ENCODE measurements around the gene BEST1. TPM values are rescaled to one million over a fixed set of nuclear protein-coding genes. Genes with fewer than 3 reads are reported as not detected.

The BEST1 gene
- total and polyA plus RNA-seq, 2 of the 13 experiments (the other 11 are each of a cell fraction or from before 2014, with no cell fraction given): 0.09 to 0.65 TPM

DNA sequence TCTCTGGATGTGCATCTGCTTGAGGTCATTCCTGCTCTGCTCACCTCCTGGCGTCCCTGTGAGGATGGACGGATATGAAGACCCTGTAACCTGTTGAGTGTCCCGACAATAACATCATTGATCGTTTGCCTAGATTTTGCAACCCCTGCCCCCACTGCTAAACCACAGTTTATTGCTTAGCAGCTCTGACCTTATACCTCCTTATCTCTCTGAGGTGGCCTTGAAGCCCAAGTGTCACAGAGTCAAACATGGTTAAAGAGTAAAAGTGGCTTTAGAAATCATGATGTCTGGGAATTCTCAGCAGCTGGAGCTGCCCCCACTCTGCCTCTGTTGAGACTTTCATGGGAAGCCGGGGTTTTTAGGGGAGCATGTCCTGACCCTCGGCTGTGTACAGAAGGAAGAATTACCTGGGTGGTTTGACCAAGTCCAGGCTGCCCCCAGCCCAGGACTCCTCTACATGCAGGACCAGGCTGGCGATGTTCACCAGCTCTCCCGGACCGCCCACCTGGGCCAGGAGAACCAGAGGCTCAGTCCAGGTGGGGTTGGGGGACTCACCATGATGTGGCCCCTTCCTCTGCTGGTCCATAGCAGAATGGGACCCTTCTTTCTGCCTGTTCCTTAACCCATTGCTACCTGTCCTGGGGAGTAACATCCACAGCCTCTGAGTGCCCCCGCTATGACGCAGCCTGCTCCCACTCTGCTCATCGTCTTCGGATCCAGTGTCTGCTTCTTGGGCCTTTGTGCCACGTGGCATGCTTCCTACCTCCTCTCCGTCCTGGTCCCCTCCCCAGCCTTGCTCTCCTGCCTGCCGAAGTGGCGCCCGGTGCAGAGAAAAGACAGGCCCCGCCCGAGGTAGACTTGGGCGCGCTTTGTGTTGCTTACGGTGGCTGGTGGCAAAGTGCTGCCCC lies 50.6 kb downstream of the BEST1 start (continued):
- TF ChIP-seq, protein P1, sequence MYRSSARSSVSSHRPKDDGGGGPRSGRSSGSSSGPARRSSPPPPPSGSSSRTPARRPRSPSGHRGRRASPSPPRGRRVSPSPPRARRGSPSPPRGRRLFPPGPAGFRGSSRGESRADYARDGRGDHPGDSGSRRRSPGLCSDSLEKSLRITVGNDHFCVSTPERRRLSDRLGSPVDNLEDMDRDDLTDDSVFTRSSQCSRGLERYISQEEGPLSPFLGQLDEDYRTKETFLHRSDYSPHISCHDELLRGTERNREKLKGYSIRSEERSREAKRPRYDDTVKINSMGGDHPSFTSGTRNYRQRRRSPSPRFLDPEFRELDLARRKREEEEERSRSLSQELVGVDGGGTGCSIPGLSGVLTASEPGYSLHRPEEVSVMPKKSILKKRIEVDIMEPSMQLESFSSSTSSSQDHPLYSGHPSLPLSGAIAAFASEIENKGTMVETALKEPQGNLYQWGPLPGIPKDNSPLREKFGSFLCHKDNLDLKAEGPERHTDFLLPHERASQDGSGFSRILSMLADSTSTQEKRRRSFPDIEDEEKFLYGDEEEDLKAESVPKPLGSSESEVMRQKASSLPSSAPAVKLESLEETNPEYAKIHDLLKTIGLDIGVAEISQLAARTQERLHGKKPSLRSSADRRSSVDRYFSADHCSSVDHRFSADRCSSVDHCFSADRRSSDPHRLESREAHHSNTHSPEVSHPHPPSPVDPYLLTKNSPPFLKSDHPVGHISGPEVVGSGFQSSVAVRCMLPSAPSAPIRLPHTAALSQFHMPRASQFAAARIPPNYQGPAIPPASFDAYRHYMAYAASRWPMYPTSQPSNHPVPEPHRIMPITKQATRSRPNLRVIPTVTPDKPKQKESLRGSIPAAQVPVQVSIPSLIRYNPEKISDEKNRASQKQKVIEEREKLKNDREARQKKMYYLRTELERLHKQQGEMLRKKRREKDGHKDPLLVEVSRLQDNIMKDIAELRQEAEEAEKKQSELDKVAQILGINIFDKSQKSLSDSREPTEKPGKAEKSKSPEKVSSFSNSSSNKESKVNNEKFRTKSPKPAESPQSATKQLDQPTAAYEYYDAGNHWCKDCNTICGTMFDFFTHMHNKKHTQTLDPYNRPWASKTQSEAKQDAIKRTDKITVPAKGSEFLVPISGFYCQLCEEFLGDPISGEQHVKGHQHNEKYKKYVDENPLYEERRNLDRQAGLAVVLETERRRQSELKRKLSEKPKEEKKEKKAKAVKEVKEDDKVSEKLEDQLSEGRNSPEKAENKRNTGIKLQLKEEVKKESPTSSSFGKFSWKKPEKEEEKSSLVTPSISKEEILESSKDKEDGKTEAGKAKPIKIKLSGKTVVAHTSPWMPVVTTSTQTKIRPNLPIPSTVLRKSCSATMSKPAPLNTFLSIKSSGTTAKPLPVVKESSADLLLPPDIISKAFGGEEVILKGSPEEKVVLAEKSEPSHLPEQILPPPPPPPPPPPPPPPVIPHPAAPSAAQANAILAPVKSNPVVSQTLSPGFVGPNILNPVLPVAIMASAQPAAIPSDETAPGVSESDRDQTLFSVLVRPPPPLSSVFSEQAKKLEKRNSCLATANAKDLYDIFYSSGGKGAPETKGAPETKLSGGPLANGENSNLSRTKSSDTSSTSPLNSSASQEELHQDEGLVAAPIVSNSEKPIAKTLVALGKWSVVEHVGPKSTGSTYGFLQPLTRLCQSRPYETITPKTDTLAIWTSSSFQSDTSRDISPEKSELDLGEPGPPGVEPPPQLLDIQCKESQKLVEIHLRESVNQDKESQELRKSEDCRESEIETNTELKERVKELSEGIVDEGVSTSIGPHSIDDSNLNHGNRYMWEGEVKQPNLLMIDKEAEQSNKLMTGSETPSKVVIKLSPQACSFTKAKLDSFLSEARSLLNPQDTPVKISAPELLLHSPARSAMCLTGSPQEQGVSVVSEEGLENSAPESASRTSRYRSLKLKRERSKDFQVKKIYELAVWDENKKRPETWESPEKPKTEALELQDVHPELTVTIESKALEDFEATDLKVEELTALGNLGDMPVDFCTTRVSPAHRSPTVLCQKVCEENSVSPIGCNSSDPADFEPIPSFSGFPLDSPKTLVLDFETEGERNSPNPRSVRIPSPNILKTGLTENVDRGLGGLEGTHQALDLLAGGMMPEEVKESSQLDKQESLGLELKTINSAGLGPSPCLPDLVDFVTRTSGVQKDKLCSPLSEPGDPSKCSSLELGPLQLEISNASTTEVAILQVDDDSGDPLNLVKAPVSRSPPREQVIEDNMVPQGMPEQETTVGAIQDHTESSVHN (CRISPR knock-in tag; IDR thresholded peaks at IDR 0.05): no peak
- TF ChIP-seq, protein P2, sequence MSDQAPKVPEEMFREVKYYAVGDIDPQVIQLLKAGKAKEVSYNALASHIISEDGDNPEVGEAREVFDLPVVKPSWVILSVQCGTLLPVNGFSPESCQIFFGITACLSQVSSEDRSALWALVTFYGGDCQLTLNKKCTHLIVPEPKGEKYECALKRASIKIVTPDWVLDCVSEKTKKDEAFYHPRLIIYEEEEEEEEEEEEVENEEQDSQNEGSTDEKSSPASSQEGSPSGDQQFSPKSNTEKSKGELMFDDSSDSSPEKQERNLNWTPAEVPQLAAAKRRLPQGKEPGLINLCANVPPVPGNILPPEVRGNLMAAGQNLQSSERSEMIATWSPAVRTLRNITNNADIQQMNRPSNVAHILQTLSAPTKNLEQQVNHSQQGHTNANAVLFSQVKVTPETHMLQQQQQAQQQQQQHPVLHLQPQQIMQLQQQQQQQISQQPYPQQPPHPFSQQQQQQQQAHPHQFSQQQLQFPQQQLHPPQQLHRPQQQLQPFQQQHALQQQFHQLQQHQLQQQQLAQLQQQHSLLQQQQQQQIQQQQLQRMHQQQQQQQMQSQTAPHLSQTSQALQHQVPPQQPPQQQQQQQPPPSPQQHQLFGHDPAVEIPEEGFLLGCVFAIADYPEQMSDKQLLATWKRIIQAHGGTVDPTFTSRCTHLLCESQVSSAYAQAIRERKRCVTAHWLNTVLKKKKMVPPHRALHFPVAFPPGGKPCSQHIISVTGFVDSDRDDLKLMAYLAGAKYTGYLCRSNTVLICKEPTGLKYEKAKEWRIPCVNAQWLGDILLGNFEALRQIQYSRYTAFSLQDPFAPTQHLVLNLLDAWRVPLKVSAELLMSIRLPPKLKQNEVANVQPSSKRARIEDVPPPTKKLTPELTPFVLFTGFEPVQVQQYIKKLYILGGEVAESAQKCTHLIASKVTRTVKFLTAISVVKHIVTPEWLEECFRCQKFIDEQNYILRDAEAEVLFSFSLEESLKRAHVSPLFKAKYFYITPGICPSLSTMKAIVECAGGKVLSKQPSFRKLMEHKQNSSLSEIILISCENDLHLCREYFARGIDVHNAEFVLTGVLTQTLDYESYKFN (CRISPR knock-in tag; conservative IDR thresholded peaks at IDR 0.05): peak; percentile 84
- TF ChIP-seq ZFY (CRISPR knock-in tag; IDR thresholded peaks at IDR 0.05): no peak
- TF ChIP-seq GLI4 (CRISPR knock-in tag; IDR thresholded peaks at IDR 0.05; ENCODE audit: borderline replicate concordance): no peak
- TF ChIP-seq, protein P3, sequence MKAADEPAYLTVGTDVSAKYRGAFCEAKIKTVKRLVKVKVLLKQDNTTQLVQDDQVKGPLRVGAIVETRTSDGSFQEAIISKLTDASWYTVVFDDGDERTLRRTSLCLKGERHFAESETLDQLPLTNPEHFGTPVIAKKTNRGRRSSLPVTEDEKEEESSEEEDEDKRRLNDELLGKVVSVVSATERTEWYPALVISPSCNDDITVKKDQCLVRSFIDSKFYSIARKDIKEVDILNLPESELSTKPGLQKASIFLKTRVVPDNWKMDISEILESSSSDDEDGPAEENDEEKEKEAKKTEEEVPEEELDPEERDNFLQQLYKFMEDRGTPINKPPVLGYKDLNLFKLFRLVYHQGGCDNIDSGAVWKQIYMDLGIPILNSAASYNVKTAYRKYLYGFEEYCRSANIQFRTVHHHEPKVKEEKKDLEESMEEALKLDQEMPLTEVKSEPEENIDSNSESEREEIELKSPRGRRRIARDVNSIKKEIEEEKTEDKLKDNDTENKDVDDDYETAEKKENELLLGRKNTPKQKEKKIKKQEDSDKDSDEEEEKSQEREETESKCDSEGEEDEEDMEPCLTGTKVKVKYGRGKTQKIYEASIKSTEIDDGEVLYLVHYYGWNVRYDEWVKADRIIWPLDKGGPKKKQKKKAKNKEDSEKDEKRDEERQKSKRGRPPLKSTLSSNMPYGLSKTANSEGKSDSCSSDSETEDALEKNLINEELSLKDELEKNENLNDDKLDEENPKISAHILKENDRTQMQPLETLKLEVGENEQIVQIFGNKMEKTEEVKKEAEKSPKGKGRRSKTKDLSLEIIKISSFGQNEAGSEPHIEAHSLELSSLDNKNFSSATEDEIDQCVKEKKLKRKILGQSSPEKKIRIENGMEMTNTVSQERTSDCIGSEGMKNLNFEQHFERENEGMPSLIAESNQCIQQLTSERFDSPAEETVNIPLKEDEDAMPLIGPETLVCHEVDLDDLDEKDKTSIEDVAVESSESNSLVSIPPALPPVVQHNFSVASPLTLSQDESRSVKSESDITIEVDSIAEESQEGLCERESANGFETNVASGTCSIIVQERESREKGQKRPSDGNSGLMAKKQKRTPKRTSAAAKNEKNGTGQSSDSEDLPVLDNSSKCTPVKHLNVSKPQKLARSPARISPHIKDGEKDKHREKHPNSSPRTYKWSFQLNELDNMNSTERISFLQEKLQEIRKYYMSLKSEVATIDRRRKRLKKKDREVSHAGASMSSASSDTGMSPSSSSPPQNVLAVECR (CRISPR knock-in tag; IDR thresholded peaks at IDR 0.05; ENCODE audit: borderline replicate concordance): 0 out of 2 replicates have a peak, but pooled peaks have one; percentile 12
